ENCODE data around the gene BID.
"Not testable (repeated sequence)": the region's sequence is repeated elsewhere in the genome, so short reads cannot be mapped to it uniquely, and the experiment has no call there.

Gene BID

DNA sequence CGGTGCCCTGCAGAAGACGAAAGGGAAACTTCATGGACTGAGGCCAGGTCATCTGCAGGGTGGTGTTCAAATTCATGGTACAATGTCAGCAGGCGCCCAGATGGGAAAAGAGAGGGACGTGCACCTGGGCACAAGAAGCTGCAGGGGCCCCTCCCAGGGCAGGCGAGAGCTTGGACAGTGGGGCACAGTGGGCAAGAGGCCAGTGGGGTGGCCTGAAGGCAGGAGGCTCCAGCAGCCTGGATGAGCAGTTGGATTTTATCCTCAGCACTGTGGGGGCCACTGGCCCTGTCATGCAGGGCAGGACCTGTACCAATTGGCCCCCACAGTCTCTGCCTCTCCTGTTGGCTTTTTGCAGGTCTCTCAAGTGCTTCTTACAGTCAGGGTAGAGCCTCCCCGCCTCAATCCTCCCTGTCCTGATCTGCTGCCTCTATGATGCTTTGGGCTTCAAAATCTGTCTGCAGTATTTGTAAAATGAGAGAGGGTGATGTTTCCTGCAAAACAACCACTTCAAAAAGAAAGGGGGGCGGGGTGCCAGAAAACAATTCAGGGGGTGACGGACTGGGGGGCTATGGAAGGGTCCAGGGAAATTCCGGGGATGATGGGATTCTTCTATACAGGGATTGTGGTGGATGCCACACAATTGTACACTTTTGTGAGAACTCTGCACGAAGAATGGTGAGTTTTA lies 1.7 kb upstream of the BID start:
- Mint-ChIP-seq H3K27ac (peak overlapping the region; percentile 99), H3K36me3 (ENCODE audit: insufficient read depth) (peaks cover 58% of the 10 kb centered on the region), H3K4me3 (peak overlapping the region; percentile 98 to 99), H3K27me3 (no peaks in the 10 kb centered on the region), H3K4me1 (ENCODE audit: low read depth in 2 of 2) (peaks cover 64 to 72% of the 10 kb centered on the region in 2 donors), H3K9me3 (no peaks in the 10 kb centered on the region)
- DNase-seq (no peak), ATAC-seq (replicated peaks) (no peak)

DNA sequence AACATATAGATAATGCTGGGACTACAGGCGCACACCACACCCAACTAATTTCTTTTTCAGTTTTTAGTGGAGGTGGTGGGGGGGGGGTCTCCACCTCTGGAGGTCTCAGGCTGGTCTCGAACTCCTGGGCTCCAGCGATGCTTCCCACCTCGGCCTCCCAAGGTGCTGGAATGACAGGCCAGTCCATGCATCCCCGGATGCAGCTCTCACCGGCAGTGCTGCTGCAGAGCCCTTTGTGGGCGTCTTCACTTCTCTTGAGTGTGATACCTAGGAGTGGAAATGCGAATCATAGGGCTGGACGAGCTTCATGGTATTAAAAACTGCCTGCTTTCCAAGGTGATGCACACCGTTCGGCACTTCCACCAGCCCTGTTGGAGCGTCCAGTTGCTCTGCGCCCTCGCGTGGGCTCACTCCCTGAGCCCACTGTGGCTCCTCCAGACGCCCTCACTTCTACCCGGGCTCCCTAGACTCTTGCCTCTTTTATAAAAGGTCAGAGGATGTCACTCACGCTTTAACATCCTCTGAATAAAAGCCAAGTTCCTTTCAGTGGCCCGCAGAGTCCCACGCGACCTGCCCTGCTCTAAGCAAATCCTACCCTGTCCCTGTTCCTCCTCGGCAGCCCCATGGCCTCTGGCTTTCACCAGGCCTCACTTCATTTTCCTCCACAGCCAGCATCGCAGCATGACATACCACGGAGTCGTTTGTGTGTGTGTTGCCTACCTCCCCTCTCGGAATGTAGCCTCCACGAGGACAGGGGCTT lies 837 bp upstream of the BID start:
- H3K27me3 Mint-ChIP-seq, result no peaks in the 10 kb centered on the region
- H3K4me3 Mint-ChIP-seq, result peak overlapping the region; percentile 98 to 99
- ATAC-seq (replicated peaks) (no peak), DNase-seq (no peak)
- H3K36me3 Mint-ChIP-seq (ENCODE audit: insufficient read depth), result peaks cover 58% of the 10 kb centered on the region
- H3K27ac Mint-ChIP-seq, result peak overlapping the region; percentile 99
- H3K4me1 Mint-ChIP-seq (ENCODE audit: low read depth in 2 of 2), result peaks cover 59 to 70% of the 10 kb centered on the region in 2 donors
- H3K9me3 Mint-ChIP-seq, result no peaks in the 10 kb centered on the region

GRCh38 chr22:17773606-17774205 lies 563 bp downstream of the BID start:
- DNase-seq (peak; percentile 63 to 76 (median 66)), ATAC-seq (replicated peaks) (peak; percentile 69)
- no peaks in the 10 kb centered on the region for H3K9me3 Mint-ChIP-seq
- H3K27me3 Mint-ChIP-seq, result no peaks in the 10 kb centered on the region
- peaks cover 50 to 63% of the 10 kb centered on the region in 2 donors for H3K4me1 Mint-ChIP-seq (ENCODE audit: low read depth in 2 of 2)
- H3K4me3 Mint-ChIP-seq, result peak overlapping the region; percentile 85 to 92
- H3K36me3 Mint-ChIP-seq (ENCODE audit: insufficient read depth), result peaks cover 45% of the 10 kb centered on the region
- peak overlapping the region; percentile 91 to 93 for H3K27ac Mint-ChIP-seq

DNA sequence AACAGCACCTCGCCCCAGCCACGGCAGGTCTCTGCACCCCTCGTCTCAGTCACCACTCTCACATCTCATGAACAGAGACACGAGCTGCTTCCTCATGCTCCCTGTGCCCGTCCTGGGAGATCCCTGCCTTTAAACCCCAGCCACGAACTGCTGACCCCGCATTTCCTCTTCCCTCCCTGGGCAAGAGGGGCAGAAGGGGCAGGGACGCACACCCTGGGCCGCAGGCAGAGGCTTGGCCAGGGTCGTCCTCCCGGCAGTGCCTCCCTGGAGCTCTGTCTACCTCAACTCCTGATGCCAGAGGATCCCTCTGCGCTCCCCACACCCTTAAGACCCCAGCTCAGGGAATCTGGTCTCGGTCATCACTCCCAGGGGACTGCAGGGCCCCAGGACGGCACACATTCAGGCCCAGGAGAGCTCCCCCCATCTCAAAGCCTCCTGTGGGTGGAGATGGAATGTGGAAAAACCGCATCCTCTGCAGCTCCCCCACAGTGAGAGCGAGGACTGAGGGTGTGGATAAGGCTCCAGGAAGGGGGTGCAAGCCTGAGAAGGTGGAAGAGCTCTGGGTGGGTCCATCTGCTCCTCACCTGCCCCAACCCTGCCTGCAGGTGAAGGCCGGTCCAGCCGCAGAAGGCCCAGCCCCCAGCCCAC lies 1.2 kb downstream of the BID start:
- no peaks in the 10 kb centered on the region for H3K9me3 Mint-ChIP-seq
- peak overlapping the region; percentile 85 to 92 for H3K4me3 Mint-ChIP-seq
- peaks cover 46 to 57% of the 10 kb centered on the region in 2 donors for H3K4me1 Mint-ChIP-seq (ENCODE audit: low read depth in 2 of 2)
- DNase-seq, result no peak
- ATAC-seq (replicated peaks), result no peak
- peak overlapping the region; percentile 91 to 93 for H3K27ac Mint-ChIP-seq
- peaks cover 39% of the 10 kb centered on the region for H3K36me3 Mint-ChIP-seq (ENCODE audit: insufficient read depth)
- H3K27me3 Mint-ChIP-seq, result no peaks in the 10 kb centered on the region

DNA sequence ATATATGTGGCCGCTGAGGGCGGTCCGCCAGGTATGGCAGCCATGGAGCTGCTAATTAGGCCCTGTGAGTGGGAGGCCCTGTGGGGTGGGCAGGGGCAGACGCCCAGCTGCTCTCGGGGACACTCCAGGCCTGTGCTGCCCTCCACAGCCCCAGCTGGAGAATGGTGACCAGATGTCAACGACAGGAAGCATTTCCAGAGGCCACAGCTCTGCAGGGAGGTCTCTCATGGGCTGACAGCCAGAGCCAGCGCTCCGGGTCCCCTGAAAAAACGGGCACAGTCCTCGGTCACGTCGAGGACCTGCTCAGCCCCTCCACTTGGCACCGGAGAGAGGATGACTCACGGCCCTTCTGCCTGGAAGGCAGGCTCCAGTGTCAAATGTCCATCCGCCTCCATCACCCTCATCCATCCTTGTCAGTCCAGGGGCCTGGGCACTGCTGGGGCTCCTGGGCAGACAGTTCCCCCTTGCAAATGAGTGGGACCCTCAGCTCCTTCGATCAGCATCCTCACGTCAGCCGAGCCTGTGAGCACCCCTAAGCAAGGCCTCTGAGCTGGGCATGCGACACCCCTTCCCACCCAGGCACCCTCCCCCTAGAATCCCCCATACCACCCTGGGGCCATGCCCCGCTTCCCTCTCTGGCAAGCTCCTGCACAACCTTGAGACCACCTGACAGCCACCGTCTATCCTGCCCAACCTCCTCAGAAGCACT lies 1.9 kb downstream of the BID start:
- Mint-ChIP-seq H3K27ac (peak overlapping the region; percentile 91 to 93), H3K36me3 (ENCODE audit: insufficient read depth) (peaks cover 36% of the 10 kb centered on the region), H3K27me3 (no peaks in the 10 kb centered on the region), H3K9me3 (no peaks in the 10 kb centered on the region), H3K4me1 (ENCODE audit: low read depth in 2 of 2) (peaks cover 47 to 59% of the 10 kb centered on the region in 2 donors), H3K4me3 (peak overlapping the region; percentile 85 to 92)
- DNase-seq (no peak), ATAC-seq (replicated peaks) (no peak)

DNA sequence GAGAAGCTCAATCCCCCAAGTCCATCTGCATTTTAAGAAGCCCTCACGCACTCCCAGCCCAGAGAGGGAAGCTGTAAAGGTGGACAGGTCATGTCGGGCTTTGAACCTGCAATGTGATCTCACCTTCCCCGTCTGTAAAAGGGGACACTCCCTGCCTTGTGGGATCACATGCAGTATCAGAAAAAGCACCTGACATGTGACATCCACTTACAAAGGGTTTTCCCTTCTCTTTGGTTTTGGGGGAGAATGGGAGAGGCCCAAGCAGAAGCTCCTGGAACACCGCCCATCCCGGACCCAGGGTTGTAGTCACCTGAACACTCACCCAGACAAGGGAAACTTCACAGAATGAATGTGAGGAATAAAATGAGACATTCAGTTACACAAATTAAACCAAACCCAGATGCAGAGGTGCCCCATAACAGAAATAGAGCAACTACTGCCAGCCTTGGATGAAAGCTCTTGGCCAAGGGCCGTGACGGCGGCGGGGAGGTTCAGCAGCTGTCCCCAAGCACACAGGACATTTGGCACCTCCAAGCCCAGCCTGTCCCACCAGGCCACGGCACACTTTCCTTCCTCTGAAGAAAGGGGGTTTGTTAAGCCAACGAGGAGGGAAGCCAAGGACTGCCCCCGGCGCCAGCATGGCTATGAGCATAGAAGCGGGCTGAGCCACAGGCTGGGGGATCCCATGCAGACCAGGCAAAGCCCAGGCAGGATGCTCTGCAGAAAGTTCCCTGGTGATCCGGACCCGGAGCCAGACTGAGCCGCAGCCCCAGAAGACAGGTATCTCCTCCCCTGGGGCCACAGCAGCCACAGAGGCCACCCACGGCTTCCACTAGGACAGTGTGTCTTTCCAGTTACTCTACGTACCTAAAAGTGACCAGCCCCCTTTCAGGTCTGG lies 3.8 kb downstream of the BID start:
- Mint-ChIP-seq H3K27ac (peak overlapping the region; percentile 56 to 93), H3K4me1 (ENCODE audit: low read depth in 2 of 2) (peaks cover 36 to 48% of the 10 kb centered on the region in 2 donors), H3K27me3 (no peaks in the 10 kb centered on the region), H3K4me3 (no peak overlapping the region), H3K36me3 (ENCODE audit: insufficient read depth) (peaks cover 22% of the 10 kb centered on the region), H3K9me3 (no peaks in the 10 kb centered on the region)
- no peak for DNase-seq
- no peak for ATAC-seq (replicated peaks)

DNA sequence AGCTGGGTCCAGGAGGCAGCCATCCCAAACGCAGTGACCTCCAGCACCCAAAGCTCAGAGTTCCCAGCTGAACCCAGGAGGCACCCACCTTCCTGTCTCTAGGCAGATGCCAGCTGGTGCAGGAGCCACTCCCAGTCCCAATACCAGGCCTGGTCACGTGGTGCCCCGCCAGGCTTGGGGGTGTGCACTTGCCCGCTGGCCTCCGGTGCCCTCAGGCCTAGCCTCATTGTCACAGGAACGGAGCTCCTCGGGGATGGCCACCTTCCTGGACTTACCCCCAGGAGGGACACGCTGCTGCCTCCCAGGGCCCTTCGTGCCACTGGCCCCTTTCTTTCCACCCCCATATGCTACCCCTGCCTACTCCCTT lies 4.6 kb downstream of the BID start:
- H3K27ac Mint-ChIP-seq, result peak overlapping the region; percentile 56 to 93
- peaks cover 20% of the 10 kb centered on the region for H3K36me3 Mint-ChIP-seq (ENCODE audit: insufficient read depth)
- H3K9me3 Mint-ChIP-seq, result no peaks in the 10 kb centered on the region
- H3K4me1 Mint-ChIP-seq (ENCODE audit: low read depth in 2 of 2), result peaks cover 28 to 45% of the 10 kb centered on the region in 2 donors
- no peaks in the 10 kb centered on the region for H3K27me3 Mint-ChIP-seq
- no peak overlapping the region for H3K4me3 Mint-ChIP-seq
- DNase-seq (no peak), ATAC-seq (replicated peaks) (no peak)

- Mint-ChIP-seq H3K9me3 (no peaks in the 10 kb centered on the region), H3K4me3 (no peak overlapping the region), H3K36me3 (ENCODE audit: insufficient read depth) (peaks cover 20% of the 10 kb centered on the region)
Measured at GRCh38 chr22:17769013-17769715, 5.1 kb downstream of the BID start.

GRCh38 chr22:17767233-17768065 lies 6.8 kb downstream of the BID start:
- peaks cover 22 to 41% of the 10 kb centered on the region in 2 donors for H3K4me1 Mint-ChIP-seq (ENCODE audit: low read depth in 2 of 2)
- peaks cover 11% of the 10 kb centered on the region for H3K36me3 Mint-ChIP-seq (ENCODE audit: insufficient read depth)
- H3K9me3 Mint-ChIP-seq, result no peaks in the 10 kb centered on the region
- peak overlapping the region; percentile 72 to 94 for H3K27ac Mint-ChIP-seq
- ATAC-seq (replicated peaks), result peak; percentile 93
- peak in 1 of 3 experiments; percentile 49 for DNase-seq
- peak overlapping the region; percentile 71 to 78 for H3K4me3 Mint-ChIP-seq
- no peaks in the 10 kb centered on the region for H3K27me3 Mint-ChIP-seq

More at GRCh38 chr22:17769013-17769715, 5.1 kb downstream of the BID start:
- DNase-seq, result no peak
- ATAC-seq (replicated peaks), result no peak
- Mint-ChIP-seq H3K27me3 (no peaks in the 10 kb centered on the region), H3K4me1 (ENCODE audit: low read depth in 2 of 2) (peaks cover 32 to 49% of the 10 kb centered on the region in 2 donors), H3K27ac (peak overlapping the region in 1 of 2 donors; percentile 93)

DNA sequence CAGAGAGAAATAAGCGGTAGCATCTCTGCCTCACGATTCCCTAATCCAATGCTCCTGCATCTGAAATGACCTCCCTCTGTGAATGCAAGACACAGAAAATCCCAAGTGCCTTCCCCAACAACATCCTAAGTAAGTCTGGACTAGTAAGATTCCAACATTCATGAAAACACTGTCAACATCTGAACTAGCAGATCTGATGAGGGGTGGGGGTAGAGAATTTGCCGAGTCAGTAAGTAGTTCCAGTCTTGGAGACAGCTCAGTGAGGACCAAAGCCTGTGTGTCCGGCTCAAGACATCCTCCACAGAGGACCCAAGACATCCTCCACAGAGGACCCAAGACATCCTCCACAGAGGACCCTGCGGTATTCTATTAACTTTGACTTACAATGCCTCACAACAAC lies 9.4 kb downstream of the BID start:
- H3K36me3 Mint-ChIP-seq (ENCODE audit: insufficient read depth); H3K4me3 Mint-ChIP-seq; H3K9me3 Mint-ChIP-seq; DNase-seq; H3K27me3 Mint-ChIP-seq; ATAC-seq (replicated peaks): not testable (repeated sequence)
- Mint-ChIP-seq H3K4me1 (ENCODE audit: low read depth in 2 of 2) (peaks cover 30 to 32% of the 10 kb centered on the region in 2 donors), H3K27ac (peak overlapping the region; percentile 15 to 50)

DNA sequence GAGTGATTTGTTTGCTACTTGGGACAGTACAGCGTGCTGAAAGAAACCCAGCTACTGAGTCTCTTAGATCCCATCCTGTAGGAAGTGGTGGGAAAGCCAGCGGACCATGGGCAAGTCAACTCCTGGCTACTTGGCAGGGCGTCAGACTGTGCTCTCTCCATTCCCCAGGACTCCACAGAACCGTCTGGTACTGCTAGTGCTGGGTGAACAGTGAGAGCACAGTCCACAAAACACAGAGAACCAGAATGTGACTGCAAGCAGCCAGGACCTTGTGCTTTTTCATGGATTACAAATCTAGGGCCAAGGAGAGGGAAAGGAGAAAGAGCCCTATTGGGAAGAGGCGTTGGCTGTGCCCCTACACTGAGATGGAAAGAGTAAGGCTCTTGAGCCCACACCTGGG lies 10.2 kb downstream of the BID start:
- Mint-ChIP-seq H3K36me3 (ENCODE audit: insufficient read depth) (peaks cover 7% of the 10 kb centered on the region), H3K27ac (peak overlapping the region; percentile 50 to 78), H3K27me3 (no peaks in the 10 kb centered on the region), H3K4me1 (ENCODE audit: low read depth in 2 of 2) (peaks cover 28 to 29% of the 10 kb centered on the region in 2 donors), H3K9me3 (no peaks in the 10 kb centered on the region), H3K4me3 (no peak overlapping the region)
- no peak for DNase-seq
- ATAC-seq (replicated peaks), result no peak
